SK-N-SH (cell line): ENCODE results near the gene GANC. TPM values are rescaled to one million over a fixed set of nuclear protein-coding genes. Genes with fewer than 3 reads are reported as not detected.

Experiments
- CTCF ChIA-PET: fragments of 300-600, 350-600 bp; formaldehyde crosslinking; extraction: SDS; loops from one replicate; lab custom pipeline; 2021; lab: Yijun Ruan, JAX
- POLR2A ChIA-PET: fragments of 350-600 bp; sonication (Branson Sonifier 250); formaldehyde crosslinking; extraction: SDS; loops from one replicate; lab custom pipeline; 2020; ENCODE audit warnings: antibody characterized with exemption, inconsistent platforms; lab: Yijun Ruan, JAX
- DNase-seq: peaks from one replicate; pipeline ENCODE4 v3.0.0; 2012
- H2AFZ ChIP-seq: fragments of 200-600 bp; sonication (generic); 2 replicates; pipeline ENCODE4 v1.8.1; 2016; ENCODE audit warnings: antibody characterized with exemption, mild to moderate bottlenecking, low read depth
- H3F3A ChIP-seq: fragments of 200-600 bp; sonication (generic); replicated peaks from 2 replicates; pipeline ENCODE3; 2016; ENCODE audit warnings: antibody characterized with exemption, mild to moderate bottlenecking; ENCODE audit not compliant: insufficient read depth
- H3K27ac ChIP-seq, 2 experiments: fragments of 200-500 bp in 1 of 2; fragments of 200-600 bp in 1 of 2; sonication (Bioruptor generic) in 1 of 2; sonication (generic), shearing (Covaris generic) in 1 of 2; 2 replicates each; pipeline versions ENCODE4 v1.5.1 to v1.6.1; 2014 to 2016; ENCODE audit warnings: low read depth in 2 of 2, inconsistent platforms in 1 of 2, low read length in 1 of 2, mild to moderate bottlenecking in 1 of 2, mixed read lengths in 1 of 2
- H3K27me3 ChIP-seq: fragments of 200-600 bp; sonication (generic), shearing (Covaris generic); 2 replicates; pipeline ENCODE4 v1.6.1; 2016; ENCODE audit warnings: mixed run types; ENCODE audit not compliant: insufficient read depth
- H3K36me3 ChIP-seq, 2 experiments: fragments of 200-500 bp in 1 of 2; fragments of 200-600 bp in 1 of 2; sonication (Bioruptor generic) in 1 of 2; sonication (generic) in 1 of 2; replicated peaks in 1 of 2; 2 replicates each; pipeline versions ENCODE3 to v1.5.1; 2014 to 2016; ENCODE audit warnings: low read length in 1 of 2, mild to moderate bottlenecking in 1 of 2; ENCODE audit not compliant: insufficient read depth in 2 of 2, control insufficient read depth in 1 of 2
- H3K4me1 ChIP-seq, 2 experiments: fragments of 200-500 bp in 1 of 2; fragments of 200-600 bp in 1 of 2; sonication (Bioruptor generic) in 1 of 2; sonication (generic), shearing (Covaris generic) in 1 of 2; 2 replicates each; pipeline versions ENCODE4 v1.5.1 to v1.6.1; 2014 to 2016; ENCODE audit warnings: low read depth in 1 of 2, low read length in 1 of 2, mixed run types in 1 of 2; ENCODE audit not compliant: insufficient read depth in 2 of 2, control insufficient read depth in 1 of 2
- H3K4me2 ChIP-seq: fragments of 200-600 bp; sonication (generic), shearing (Covaris generic); 2 replicates; pipeline ENCODE4 v1.6.1; 2017; ENCODE audit warnings: mixed run types
- H3K4me3 ChIP-seq, 2 experiments: fragments of 200-500 bp in 1 of 2; fragments of 200-600 bp in 1 of 2; sonication (Bioruptor generic) in 1 of 2; sonication (generic), shearing (Covaris generic) in 1 of 2; 2 replicates each; pipeline versions ENCODE4 v1.5.1 to v1.8.1; 2014 to 2016; ENCODE audit warnings: low read depth in 2 of 2, inconsistent platforms in 1 of 2, low read length in 1 of 2, mild to moderate bottlenecking in 1 of 2, mixed read lengths in 1 of 2, moderate library complexity in 1 of 2
- H3K79me2 ChIP-seq: fragments of 200-600 bp; sonication (generic); 2 replicates; pipeline ENCODE4 v1.8.1; 2017; ENCODE audit warnings: mild to moderate bottlenecking; ENCODE audit not compliant: insufficient read depth
- H3K9ac ChIP-seq: fragments of 200-600 bp; sonication (generic); 2 replicates; pipeline ENCODE4 v1.6.1; 2017; ENCODE audit warnings: mixed run types
- H3K9me2 ChIP-seq: fragments of 200-600 bp; sonication (generic); 2 replicates; pipeline ENCODE4 v1.6.1; 2017; ENCODE audit warnings: mixed run types
- H3K9me3 ChIP-seq: fragments of 200-600 bp; sonication (generic); 2 replicates; pipeline ENCODE4 v1.6.1; 2017; ENCODE audit warnings: mixed run types, mild to moderate bottlenecking, moderate library complexity
- H4K20me1 ChIP-seq: fragments of 200-600 bp; sonication (generic); 2 replicates; pipeline ENCODE4 v1.6.1; 2017; ENCODE audit warnings: mild to moderate bottlenecking, mixed run types; ENCODE audit not compliant: insufficient read depth
- ELF1 ChIP-seq: IDR thresholded peaks from 2 replicates; pipeline ENCODE4 v1.4.0; 2012
- EZH2phosphoT487 ChIP-seq: fragments of 200-600 bp; sonication (generic); IDR thresholded peaks from 2 replicates; pipeline ENCODE4 v1.6.1; 2017; ENCODE audit warnings: low read depth, mixed run types, mild to moderate bottlenecking, antibody characterized with exemption, moderate library complexity, borderline replicate concordance
- FOXJ3 ChIP-seq: sonication (generic); formaldehyde crosslinking; IDR thresholded peaks from 2 replicates; pipeline ENCODE4 v1.5.1; 2020; ENCODE audit warnings: mild to moderate bottlenecking, missing genetic modification reagents
- GATA2 ChIP-seq: sonication (generic); formaldehyde crosslinking; IDR thresholded peaks from 2 replicates; pipeline ENCODE4 v1.5.0; 2020; ENCODE audit warnings: mild to moderate bottlenecking, missing genetic modification reagents
- RAD21 ChIP-seq: IDR thresholded peaks from 2 replicates; pipeline ENCODE4 v1.6.1; 2012; ENCODE audit warnings: mild to moderate bottlenecking, low read length
- REST ChIP-seq: IDR thresholded peaks from 2 replicates; pipeline ENCODE4 v1.6.1; 2012; ENCODE audit warnings: mild to moderate bottlenecking, low read depth, low read length, moderate library complexity
- SMC3 ChIP-seq: IDR thresholded peaks from 2 replicates; pipeline ENCODE4 v1.6.1; 2012; ENCODE audit warnings: low read depth, low read length, improper control_type of control experiment
- TCF12 ChIP-seq: IDR thresholded peaks from 2 replicates; pipeline ENCODE4 v1.4.0; 2012
- TEAD4 ChIP-seq: IDR thresholded peaks from 2 replicates; pipeline ENCODE4 v1.4.0; 2012; ENCODE audit warnings: mild to moderate bottlenecking, borderline replicate concordance; ENCODE audit not compliant: insufficient read depth
- USF1 ChIP-seq: IDR thresholded peaks from 2 replicates; pipeline ENCODE4 v1.4.0; 2012; ENCODE audit warnings: low read depth, borderline replicate concordance
- WGBS: methylation state at CpG from one replicate; pipeline ENCODE4 v1.1.6; 2017; ENCODE audit warnings: low lambda C conversion rate; 5-methylcytosine and 5-hydroxymethylcytosine counted together
- polyA plus RNA-seq, 3 experiments: library from polyadenylated mRNA; depleted of rRNA; stranded (reverse); fragments of >200 nt; gene quantifications; 2 replicates each; pipeline ENCODE4 v1.2.3, GENCODE V29; 2012
- TF ChIP-seq, protein P1 (sequence below): fragments of 150-350 bp; IDR thresholded peaks from 2 replicates; pipeline ENCODE4 v1.6.1; 2017; ENCODE audit warnings: antibody characterized with exemption, low read length, low read depth, borderline replicate concordance

The GANC gene
- polyA plus RNA-seq, 1 of the 3 experiments (the other 2 are of a cell fraction), result 6.8 TPM

DNA sequence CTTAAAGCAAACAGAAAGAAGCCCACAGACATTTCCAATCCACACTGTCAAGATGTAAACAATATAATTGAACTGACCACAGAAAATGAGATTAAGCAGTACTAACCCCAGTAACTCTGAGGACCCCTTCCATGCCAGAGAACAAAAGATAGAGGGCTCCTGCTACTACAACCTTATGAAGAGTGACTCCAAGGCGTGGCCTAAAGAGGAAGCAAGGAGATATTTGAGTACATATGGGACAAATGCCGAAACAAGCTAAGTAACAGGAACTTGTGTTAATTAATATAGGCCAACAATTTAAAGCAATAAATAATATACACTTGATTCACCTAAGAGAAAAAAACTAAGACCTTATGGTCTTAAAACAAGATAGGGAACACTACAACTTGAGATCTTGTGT, 39.9 kb upstream of the GANC start:
- no peak overlapping the region for H3K27ac ChIP-seq
- no peak overlapping the region for H3K9ac ChIP-seq
- peaks cover 62 to 76% of the 10 kb centered on the region in 2 experiments for H3K36me3 ChIP-seq
- no peak overlapping the region for H2AFZ ChIP-seq
- H3K4me1 ChIP-seq, result no peaks in the 10 kb centered on the region
- H4K20me1 ChIP-seq, result no peaks in the 10 kb centered on the region
- POLR2A ChIA-PET, result no interaction called here
- H3K9me2 ChIP-seq, result no peaks in the 10 kb centered on the region
- CTCF ChIA-PET, result no interaction called here
- H3K27me3 ChIP-seq, result no peaks in the 10 kb centered on the region
- no peak overlapping the region for H3K4me2 ChIP-seq
- H3K4me3 ChIP-seq, result no peak overlapping the region
- no peaks in the 10 kb centered on the region for H3F3A ChIP-seq
- 100% methylated on average over 2 of the region's 2 CpGs for WGBS
- H3K79me2 ChIP-seq, result peaks cover 23% of the 10 kb centered on the region; the same call in 1 of the 2 replicates
- no peaks in the 10 kb centered on the region for H3K9me3 ChIP-seq
- no peak for DNase-seq
- TF ChIP-seq EZH2phosphoT487 (no peak), TEAD4 (no peak), ELF1 (no peak), FOXJ3 (CRISPR knock-in tag) (no peak), GATA2 (CRISPR knock-in tag) (no peak), SMC3 (no peak)

GRCh38 chr15:42239528-42240182, 33.3 kb upstream of the GANC start:
- CTCF ChIA-PET, result no interaction called here
- Histone ChIP-seq H3K4me2 (no peak overlapping the region), H3K9ac (no peak overlapping the region), H3K79me2 (peaks cover 40% of the 10 kb centered on the region; the same call in 1 of the 2 replicates), H3F3A (peaks cover 6% of the 10 kb centered on the region), H3K9me3 (no peaks in the 10 kb centered on the region)
- DNase-seq, result no peak
- 0 out of 2 replicates have a peak, but pooled peaks have one; percentile 8 for TF ChIP-seq TCF12
- TF ChIP-seq USF1, result no peak
- no peak for TF ChIP-seq RAD21
- TF ChIP-seq, protein P1, sequence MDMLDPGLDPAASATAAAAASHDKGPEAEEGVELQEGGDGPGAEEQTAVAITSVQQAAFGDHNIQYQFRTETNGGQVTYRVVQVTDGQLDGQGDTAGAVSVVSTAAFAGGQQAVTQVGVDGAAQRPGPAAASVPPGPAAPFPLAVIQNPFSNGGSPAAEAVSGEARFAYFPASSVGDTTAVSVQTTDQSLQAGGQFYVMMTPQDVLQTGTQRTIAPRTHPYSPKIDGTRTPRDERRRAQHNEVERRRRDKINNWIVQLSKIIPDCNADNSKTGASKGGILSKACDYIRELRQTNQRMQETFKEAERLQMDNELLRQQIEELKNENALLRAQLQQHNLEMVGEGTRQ, result no peak
- no peak for TF ChIP-seq REST
- TF ChIP-seq, all 33 proteins: peak for 1
- Histone ChIP-seq H2AFZ (no peak overlapping the region), H3K27me3 (no peaks in the 10 kb centered on the region), H3K4me1 (no peaks in the 10 kb centered on the region), H3K27ac (peak overlapping the region in 1 of 2 experiments; percentile 23; a peak in 1 of 4 replicates), H4K20me1 (no peaks in the 10 kb centered on the region), H3K36me3 (peaks cover 37 to 74% of the 10 kb centered on the region in 2 experiments), H3K9me2 (no peaks in the 10 kb centered on the region), H3K4me3 (no peak overlapping the region)
- POLR2A ChIA-PET, result no interaction called here
